Activated naive CD4-positive, alpha-beta T cell treated with anti-CD3 and anti-CD28 coated beads for 36 hours (primary cell): ENCODE data around the gene CD247. TPM values are rescaled to one million over a fixed set of nuclear protein-coding genes. Genes with fewer than 3 reads are reported as not detected.
A peak's percentile ranks its signal among the peaks of the same experiment; 100 is the strongest.

Source experiments
- CTCF ChIA-PET: fragments of 350-600 bp; sonication (Branson Sonifier 250); formaldehyde crosslinking; loops from one replicate; lab custom pipeline; 2021; ENCODE audit warnings: antibody characterized with exemption; lab: Charles Lee
- DNase-seq: peaks from one replicate; pipeline ENCODE4 v3.0.0-alpha.2; 2020
- H3K27ac Mint-ChIP-seq: one replicate; pipeline ENCODE4 v1.8.0; 2021; ENCODE audit warnings: mild to moderate bottlenecking, mixed read lengths
- H3K27me3 Mint-ChIP-seq: one replicate; pipeline ENCODE4 v1.8.0; 2021; ENCODE audit warnings: low read depth, mixed read lengths
- H3K36me3 Mint-ChIP-seq: one replicate; pipeline ENCODE4 v1.8.0; 2021; ENCODE audit warnings: low read depth, mixed read lengths
- H3K4me1 Mint-ChIP-seq: one replicate; pipeline ENCODE4 v1.8.0; 2021; ENCODE audit warnings: low read depth, mixed read lengths
- H3K4me3 Mint-ChIP-seq: one replicate; pipeline ENCODE4 v1.8.0; 2021; ENCODE audit warnings: mild to moderate bottlenecking, moderate library complexity, mixed read lengths
- H3K9me3 Mint-ChIP-seq: one replicate; pipeline ENCODE4 v1.8.0; 2021; ENCODE audit warnings: mixed read lengths
- intact Hi-C: fragments of 100-400 bp; cut with micrococcal nuclease; formaldehyde crosslinking; loops from one replicate; pipeline ENCODE4 v1.15.1; 2023
- total RNA-seq, 2 experiments: library from RNA; stranded (reverse); gene quantifications; one replicate each; pipeline ENCODE4 v1.2.3, GENCODE V29; 2021

CD247 gene
- total RNA-seq, 2 experiments from 2014 or later: 73.5 to 78.3 TPM

DNA sequence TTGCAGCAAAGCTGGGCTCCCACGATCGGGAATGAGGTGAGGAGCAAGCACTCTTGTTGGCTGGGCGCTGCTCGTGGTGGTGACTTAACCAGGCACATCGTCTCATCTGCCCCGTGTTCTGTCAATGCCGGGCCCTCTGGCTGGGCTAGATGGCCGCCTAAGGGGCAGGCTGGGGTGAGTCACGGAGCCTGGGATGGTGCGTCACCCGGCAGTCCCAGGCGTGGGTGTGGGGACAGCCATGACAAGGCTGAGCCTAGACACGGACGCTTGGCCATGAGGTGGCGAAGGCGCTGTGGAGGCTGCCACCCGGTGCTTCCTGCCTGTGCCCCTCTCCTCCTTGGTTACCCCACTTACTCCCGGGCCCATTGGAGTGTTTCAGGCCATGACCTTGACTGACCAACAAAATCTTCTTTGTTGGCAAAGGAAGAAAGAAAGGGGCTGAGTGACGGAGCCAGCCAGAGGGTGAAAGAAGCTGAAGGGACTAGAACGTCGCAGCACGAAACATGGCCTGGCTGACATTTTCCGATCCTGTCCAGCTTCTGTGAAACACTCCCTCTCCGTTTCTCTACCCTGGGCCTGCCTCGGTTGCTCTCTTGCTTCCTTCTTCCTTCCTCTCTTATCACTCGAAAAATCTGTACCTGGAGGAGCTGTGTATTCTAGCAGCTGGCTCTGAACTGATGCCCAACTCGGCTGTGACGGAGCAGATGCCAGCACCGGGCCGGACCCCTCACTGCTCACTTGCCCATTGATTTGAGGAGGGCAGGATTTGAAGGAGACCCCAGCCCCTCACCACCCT is 596 bp downstream of the CD247 start:
- Mint-ChIP-seq H3K4me1 (peaks cover 25% of the 10 kb centered on the region), H3K27ac (peak overlapping the region; percentile 96)
- intact Hi-C loops: loop anchor here (1.0 to 10.0 kb wide), 9 partner anchors 17 to 643 kb away; partner anchors contain the start of genes CREG1, DCAF6, MPC2 and TADA1

DNA sequence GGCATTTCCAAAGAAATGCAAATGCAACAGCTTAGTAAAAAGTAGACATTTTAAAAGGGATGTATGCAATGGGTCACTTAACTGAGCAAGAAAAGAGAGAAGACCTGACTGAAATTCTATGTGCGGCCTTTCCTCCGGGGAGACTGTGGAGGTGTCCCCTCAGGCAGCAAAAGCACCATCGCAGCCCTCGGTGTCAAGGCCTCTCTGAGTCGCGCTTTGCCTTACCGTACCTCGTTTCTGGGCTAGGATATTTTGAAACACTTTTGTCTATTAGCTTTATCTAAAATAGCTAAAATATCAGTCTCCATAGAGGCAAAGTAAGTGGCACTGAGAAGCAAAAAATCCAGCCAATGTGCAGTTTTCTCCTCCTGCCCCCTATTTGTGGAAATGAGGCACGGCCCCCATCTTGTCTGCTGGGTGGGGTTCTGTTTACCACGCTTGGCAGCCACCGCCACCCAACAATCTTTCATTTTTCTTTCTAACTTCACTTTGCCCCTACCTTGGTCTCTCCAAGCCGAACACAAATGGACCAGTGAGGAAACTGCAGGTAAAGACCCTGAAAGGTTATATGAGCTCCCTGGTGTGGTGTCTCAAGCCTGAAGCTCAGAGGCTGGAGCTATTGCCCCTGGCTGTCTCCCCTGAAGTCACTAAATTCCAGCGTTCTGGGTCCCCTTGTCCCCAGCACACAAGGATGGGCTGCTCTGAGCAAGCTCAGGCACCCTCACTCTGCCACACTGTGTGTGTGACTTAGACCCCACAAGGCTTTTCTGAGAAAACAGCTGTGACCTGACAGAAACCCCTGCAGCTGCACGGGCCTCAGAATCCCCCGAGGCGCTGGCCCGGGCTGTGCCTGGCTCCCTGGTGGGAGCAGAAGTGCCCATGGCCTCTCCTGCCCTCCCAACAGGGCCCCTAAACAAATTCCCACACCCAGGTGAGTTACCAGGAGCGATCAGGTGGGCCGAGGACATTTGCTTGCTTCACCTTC is 1.6 kb downstream of the CD247 start:
- Mint-ChIP-seq H3K36me3 (peaks cover 24% of the 10 kb centered on the region), H3K4me3 (peak overlapping the region; percentile 90), H3K9me3 (no peaks in the 10 kb centered on the region), H3K4me1 (peaks cover 35% of the 10 kb centered on the region), H3K27ac (peak overlapping the region; percentile 96), H3K27me3 (no peaks in the 10 kb centered on the region)
- peak; percentile 45 for DNase-seq
- CTCF ChIA-PET: interaction anchor here (0.8 to 6.1 kb wide), 24 partner anchors 8 to 251 kb away, joined by 3 to 56 read pairs (median 4); no protein-coding TSS in a partner anchor
- intact Hi-C loops: loop anchor here (1.0 to 10.0 kb wide), 8 partner anchors 16 to 642 kb away; partner anchors contain the start of genes DCAF6, MPC2 and TADA1

More for the DNA sequence above, 596 bp downstream of the CD247 start:
- DNase-seq: peak; percentile 95
- no peaks in the 10 kb centered on the region for H3K27me3 Mint-ChIP-seq
- no peaks in the 10 kb centered on the region for H3K9me3 Mint-ChIP-seq
- CTCF ChIA-PET: interaction anchor here (0.7 to 6.1 kb wide), 25 partner anchors 9 to 252 kb away, joined by 3 to 56 read pairs (median 5); no protein-coding TSS in a partner anchor
- peaks cover 21% of the 10 kb centered on the region for H3K36me3 Mint-ChIP-seq
- H3K4me3 Mint-ChIP-seq: peak overlapping the region; percentile 90

DNA sequence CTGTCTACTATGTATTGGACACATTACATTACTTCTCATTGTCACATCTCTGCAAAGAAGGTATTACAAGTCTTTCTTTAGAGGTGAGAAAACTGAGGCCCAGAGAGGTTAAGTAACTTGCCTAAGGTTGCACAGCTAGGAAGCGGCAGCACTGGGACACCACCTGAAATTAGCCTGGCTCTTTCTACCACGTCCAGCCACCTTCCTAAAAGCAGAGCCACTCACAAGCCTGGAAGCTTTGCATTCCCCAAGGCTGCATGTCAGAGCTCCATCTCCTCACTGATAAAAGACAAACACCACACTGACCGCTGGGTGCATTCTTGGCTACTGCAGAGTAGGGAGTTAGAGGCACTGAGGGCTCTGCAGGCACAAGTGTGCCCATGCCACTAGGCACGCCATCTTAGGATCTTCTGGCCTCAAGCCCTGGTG is 2.4 kb downstream of the CD247 start:
- no peaks in the 10 kb centered on the region for H3K27me3 Mint-ChIP-seq
- peaks cover 24% of the 10 kb centered on the region for H3K36me3 Mint-ChIP-seq
- peak overlapping the region; percentile 90 for H3K4me3 Mint-ChIP-seq
- peaks cover 40% of the 10 kb centered on the region for H3K4me1 Mint-ChIP-seq
- H3K27ac Mint-ChIP-seq: peak overlapping the region; percentile 96
- H3K9me3 Mint-ChIP-seq: no peaks in the 10 kb centered on the region
- CTCF ChIA-PET: interaction anchor here (0.8 to 6.1 kb wide), 19 partner anchors 11 to 250 kb away, joined by 3 to 56 read pairs (median 4); no protein-coding TSS in a partner anchor
- intact Hi-C loops: loop anchor here (1.0 to 10.0 kb wide), 3 partner anchors 9 to 641 kb away; partner anchors contain the start of genes DCAF6, MPC2 and TADA1
- no peak for DNase-seq

DNA sequence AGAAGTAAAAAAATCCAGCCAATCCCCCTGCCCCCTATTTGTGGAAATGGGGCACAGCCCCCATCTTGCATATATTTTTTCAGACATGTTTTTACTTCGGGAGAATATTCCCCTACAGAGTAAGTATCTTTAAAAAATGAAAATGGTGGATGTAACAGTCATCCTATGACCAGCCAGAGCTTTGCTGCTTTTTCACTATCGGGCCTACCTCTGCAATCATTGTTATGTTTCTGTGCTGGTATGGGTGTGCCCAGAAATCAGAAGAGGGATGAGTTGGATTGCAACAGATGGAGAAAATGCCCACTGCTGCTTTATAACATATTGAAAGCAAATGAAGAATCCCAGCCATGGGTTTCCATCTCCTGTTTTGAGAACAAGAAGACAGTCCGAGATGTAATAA is 2.9 kb downstream of the CD247 start:
- H3K27me3 Mint-ChIP-seq: no peaks in the 10 kb centered on the region
- no peaks in the 10 kb centered on the region for H3K9me3 Mint-ChIP-seq
- peaks cover 42% of the 10 kb centered on the region for H3K4me1 Mint-ChIP-seq
- intact Hi-C loops: loop anchor here (1.0 to 10.0 kb wide), 3 partner anchors 8 to 641 kb away; partner anchors contain the start of genes DCAF6, MPC2 and TADA1
- peak overlapping the region; percentile 96 for H3K27ac Mint-ChIP-seq
- H3K36me3 Mint-ChIP-seq: peaks cover 24% of the 10 kb centered on the region
- CTCF ChIA-PET: interaction anchor here (0.6 to 6.1 kb wide), 13 partner anchors 10 to 122 kb away, joined by 3 to 56 read pairs (median 4); no protein-coding TSS in a partner anchor
- DNase-seq: peak; percentile 45
- H3K4me3 Mint-ChIP-seq: peak overlapping the region; percentile 90

DNA sequence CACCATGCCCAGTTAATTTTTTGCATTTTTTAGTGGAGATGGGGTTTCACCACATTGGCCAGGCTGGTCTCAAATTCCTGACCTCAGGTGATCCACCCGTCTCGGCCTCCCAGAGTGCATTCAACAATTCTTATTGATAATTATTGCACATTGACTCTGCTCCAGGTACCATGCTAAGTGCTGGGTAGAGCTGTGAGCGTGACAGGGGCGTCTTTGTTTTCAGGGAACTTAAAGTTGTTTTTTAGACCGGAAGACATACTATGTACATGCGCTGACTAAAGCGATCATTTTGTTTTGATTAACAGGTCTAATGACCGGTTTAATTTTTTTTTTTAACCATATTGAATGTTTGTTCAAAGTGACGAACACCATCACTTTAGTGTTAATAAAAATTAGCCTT is 4.0 kb downstream of the CD247 start:
- CTCF ChIA-PET: interaction anchor here (0.7 to 6.1 kb wide), 4 partner anchors 14 to 60 kb away, joined by 4 to 33 read pairs (median 9); no protein-coding TSS in a partner anchor
- intact Hi-C loops: loop anchor here (10.0 kb wide), 1 partner anchor 639 kb away; the partner anchor contains the start of gene TADA1
- H3K27ac Mint-ChIP-seq: peak overlapping the region; percentile 96
- H3K9me3 Mint-ChIP-seq: no peaks in the 10 kb centered on the region
- DNase-seq: no peak
- no peaks in the 10 kb centered on the region for H3K27me3 Mint-ChIP-seq
- peaks cover 50% of the 10 kb centered on the region for H3K4me1 Mint-ChIP-seq
- peak overlapping the region; percentile 79 for H3K4me3 Mint-ChIP-seq
- H3K36me3 Mint-ChIP-seq: peaks cover 28% of the 10 kb centered on the region

DNA sequence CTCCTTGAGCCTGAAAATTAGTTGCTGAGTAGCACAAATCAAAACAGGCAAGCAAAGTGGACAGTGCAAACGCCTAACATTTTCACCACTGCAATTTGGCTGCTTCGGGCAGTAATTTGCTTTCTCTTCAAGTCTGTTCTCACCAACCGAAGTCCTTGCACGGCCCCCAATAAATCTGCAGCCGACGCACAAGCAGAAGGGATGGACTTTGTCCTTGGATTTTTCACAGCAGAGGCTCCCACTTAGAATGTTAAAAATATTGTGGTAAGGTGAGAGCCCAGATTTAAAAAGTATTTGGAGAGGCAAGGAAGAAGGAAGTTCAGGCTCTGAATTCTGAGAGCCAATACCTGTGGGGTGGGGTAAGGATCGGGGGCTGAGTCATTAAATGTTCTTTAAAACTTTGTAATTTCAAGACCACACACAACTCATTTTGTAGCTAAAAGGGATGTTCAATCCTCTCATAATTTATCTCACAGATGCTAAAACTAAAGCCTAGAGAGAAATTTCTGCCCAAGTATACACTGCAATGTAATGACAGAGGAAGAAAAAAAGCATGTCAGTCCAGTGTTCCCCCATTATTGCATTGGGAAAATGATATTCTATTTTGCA is 6.2 kb downstream of the CD247 start:
- CTCF ChIA-PET: interaction anchor here (1.1 kb wide), 1 partner anchor 22 kb away, joined by 3 read pairs; no protein-coding TSS in a partner anchor
- H3K4me1 Mint-ChIP-seq: peaks cover 65% of the 10 kb centered on the region
- peak overlapping the region; percentile 85 for H3K27ac Mint-ChIP-seq
- H3K4me3 Mint-ChIP-seq: peak overlapping the region; percentile 74
- H3K36me3 Mint-ChIP-seq: peaks cover 36% of the 10 kb centered on the region
- intact Hi-C loops: loop anchor here (1.0 to 10.0 kb wide), 2 partner anchors 12 to 637 kb away; partner anchors contain the start of gene TADA1
- no peaks in the 10 kb centered on the region for H3K27me3 Mint-ChIP-seq
- peak; percentile 47 for DNase-seq
- H3K9me3 Mint-ChIP-seq: no peaks in the 10 kb centered on the region

DNA sequence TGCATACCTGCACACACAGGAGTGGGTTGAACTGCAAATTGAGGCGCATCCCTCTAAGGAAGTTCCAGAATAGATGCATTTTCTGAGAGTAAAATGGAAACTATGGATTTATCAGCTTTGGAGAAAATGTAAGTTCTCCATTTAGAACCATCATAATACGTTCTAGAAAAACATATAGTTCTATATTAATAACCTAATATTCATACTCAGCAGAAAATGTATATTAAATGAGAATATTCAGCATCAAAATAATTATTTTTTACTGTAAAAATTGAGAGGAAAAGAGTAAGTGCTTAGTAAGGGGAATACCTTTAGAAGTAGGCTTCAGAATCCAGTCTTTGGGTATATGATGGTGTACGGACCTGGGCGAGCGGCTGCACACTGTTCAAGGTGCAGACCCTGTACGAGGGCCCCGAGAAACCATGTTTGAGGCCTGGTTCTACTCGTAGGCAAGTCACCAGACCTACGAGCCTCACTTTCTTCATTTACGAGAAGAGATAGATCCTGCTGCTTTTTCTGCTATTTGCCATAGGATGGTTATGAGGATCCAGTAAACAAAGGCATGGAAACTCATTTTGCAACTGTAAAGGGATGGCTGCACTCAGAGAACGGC is 6.8 kb downstream of the CD247 start:
- no peaks in the 10 kb centered on the region for H3K9me3 Mint-ChIP-seq
- peak overlapping the region; percentile 85 for H3K27ac Mint-ChIP-seq
- CTCF ChIA-PET: interaction anchor here (1.4 kb wide), 1 partner anchor 99 kb away, joined by 3 read pairs; no protein-coding TSS in a partner anchor
- peaks cover 30% of the 10 kb centered on the region for H3K36me3 Mint-ChIP-seq
- peaks cover 70% of the 10 kb centered on the region for H3K4me1 Mint-ChIP-seq
- peak overlapping the region; percentile 74 for H3K4me3 Mint-ChIP-seq
- no peak for DNase-seq
- H3K27me3 Mint-ChIP-seq: no peaks in the 10 kb centered on the region
- intact Hi-C loops: loop anchor here (10.0 kb wide), 1 partner anchor 637 kb away; the partner anchor contains the start of gene TADA1

DNA sequence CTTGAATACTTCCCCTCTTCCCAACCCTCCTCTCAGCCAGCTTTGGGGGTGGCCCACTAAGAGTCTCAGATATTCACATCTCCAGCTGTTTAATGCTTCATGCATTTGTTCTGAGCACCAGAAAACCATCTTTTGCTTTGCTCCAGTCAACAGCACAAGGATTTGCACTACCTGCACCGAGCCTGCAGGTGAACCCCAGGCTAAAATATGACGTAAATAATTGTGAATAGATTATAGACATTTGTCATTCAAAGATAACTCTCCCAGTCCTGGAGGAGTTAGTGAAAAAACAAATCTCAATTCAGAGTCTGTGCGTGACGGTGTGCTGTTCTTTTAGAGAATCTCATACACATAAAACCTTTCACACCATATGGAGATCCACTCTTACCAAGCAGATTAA is 7.4 kb downstream of the CD247 start:
- Mint-ChIP-seq H3K27ac (peak overlapping the region; percentile 19), H3K36me3 (peaks cover 27% of the 10 kb centered on the region), H3K4me3 (peak overlapping the region; percentile 17), H3K4me1 (peaks cover 74% of the 10 kb centered on the region), H3K27me3 (no peaks in the 10 kb centered on the region), H3K9me3 (no peaks in the 10 kb centered on the region)
- CTCF ChIA-PET: interaction anchor here (1.4 kb wide), 1 partner anchor 98 kb away, joined by 3 read pairs; no protein-coding TSS in a partner anchor
- intact Hi-C loops: loop anchor here (10.0 kb wide), 1 partner anchor 636 kb away; the partner anchor contains the start of gene TADA1
- DNase-seq: no peak

DNA sequence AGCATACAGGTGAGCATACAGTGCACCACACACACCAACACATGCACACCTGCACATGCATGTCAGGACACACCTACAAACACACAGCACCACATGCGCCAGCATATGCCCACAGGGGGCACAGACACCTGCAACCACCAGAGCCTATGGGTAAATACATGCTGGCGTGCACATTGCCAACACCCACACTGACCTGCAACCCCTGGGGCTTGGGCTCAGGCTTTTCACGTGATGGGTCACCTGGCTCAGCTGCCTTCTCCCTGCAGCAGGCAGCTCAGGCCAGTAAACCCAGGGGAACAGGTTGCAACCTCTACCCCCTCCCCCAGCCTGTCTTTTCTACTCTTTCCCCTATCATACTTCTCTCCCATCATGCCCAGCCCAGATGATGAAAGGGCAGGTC is 8.1 kb downstream of the CD247 start:
- peak overlapping the region; percentile 23 for H3K27ac Mint-ChIP-seq
- H3K36me3 Mint-ChIP-seq: peaks cover 28% of the 10 kb centered on the region
- no peak for DNase-seq
- H3K9me3 Mint-ChIP-seq: no peaks in the 10 kb centered on the region
- H3K27me3 Mint-ChIP-seq: no peaks in the 10 kb centered on the region
- intact Hi-C loops: loop anchor here (10.0 kb wide), 1 partner anchor 635 kb away; the partner anchor contains the start of gene TADA1
- CTCF ChIA-PET: interaction anchor here (1.2 to 1.4 kb wide), 3 partner anchors 10 to 97 kb away, joined by 3 read pairs; no protein-coding TSS in a partner anchor
- peak overlapping the region; percentile 32 for H3K4me3 Mint-ChIP-seq
- H3K4me1 Mint-ChIP-seq: peaks cover 80% of the 10 kb centered on the region

DNA sequence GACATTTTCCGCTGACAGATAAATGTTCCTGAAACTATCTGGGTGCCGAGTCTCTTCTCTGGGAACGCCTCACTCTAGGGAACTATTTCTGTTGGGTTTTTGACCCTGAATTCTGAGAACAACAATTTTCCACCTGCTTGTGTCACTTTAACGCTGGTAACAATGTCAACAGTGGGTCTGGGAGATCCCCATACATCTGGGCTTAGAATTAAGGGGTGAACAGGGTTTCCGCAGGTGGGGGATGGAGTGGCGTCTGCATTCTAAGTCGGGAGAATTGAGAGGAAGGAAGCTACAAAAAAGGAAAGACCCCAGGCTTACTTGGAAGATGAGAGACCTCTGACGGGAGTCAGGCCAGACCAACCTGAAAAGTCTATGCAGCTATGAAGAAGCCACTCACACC is 8.7 kb downstream of the CD247 start:
- peaks cover 28% of the 10 kb centered on the region for H3K36me3 Mint-ChIP-seq
- intact Hi-C loops: no loop called here

More for the DNA sequence above, 8.7 kb downstream of the CD247 start:
- peak overlapping the region; percentile 23 for H3K27ac Mint-ChIP-seq
- H3K4me1 Mint-ChIP-seq: peaks cover 86% of the 10 kb centered on the region
- no peak for DNase-seq
- H3K4me3 Mint-ChIP-seq: peak overlapping the region; percentile 32
- H3K9me3 Mint-ChIP-seq: no peaks in the 10 kb centered on the region
- H3K27me3 Mint-ChIP-seq: no peaks in the 10 kb centered on the region
- CTCF ChIA-PET: interaction anchor here (0.6 to 2.4 kb wide), 4 partner anchors 8 to 68 kb away, joined by 3 to 9 read pairs (median 3); partner anchors contain the start of gene CD247
